Fibroblast of the aortic adventitia (primary cell): Measurements from ENCODE around the gene GIMAP2. TPM values are rescaled to one million over a fixed set of nuclear protein-coding genes. Genes with fewer than 3 reads are reported as not detected.

Experiments
- DNase-seq: peaks from one replicate; pipeline ENCODE4 v3.0.0-alpha.2; 2010; ENCODE audit warnings: low read depth
- H3K4me3 ChIP-seq: 2 replicates; pipeline ENCODE4 v1.5.1; 2011; ENCODE audit warnings: low read depth, mild to moderate bottlenecking, control low read depth, low read length, moderate library complexity
- total RNA-seq: library from RNA; depleted of rRNA; stranded (reverse); fragments of >200 nt; gene quantifications from 2 replicates; pipeline ENCODE4 v1.2.3, GENCODE V29; 2012; ENCODE audit warnings: low replicate concordance
- TF ChIP-seq, protein P1 (sequence below): IDR thresholded peaks from 2 replicates; pipeline ENCODE4 v1.5.1; 2011; ENCODE audit warnings: mild to moderate bottlenecking, low read length, control low read depth, inconsistent platforms; ENCODE audit not compliant: insufficient read depth

GIMAP2 gene
- total RNA-seq, 1 donor: 0.27 TPM

DNA sequence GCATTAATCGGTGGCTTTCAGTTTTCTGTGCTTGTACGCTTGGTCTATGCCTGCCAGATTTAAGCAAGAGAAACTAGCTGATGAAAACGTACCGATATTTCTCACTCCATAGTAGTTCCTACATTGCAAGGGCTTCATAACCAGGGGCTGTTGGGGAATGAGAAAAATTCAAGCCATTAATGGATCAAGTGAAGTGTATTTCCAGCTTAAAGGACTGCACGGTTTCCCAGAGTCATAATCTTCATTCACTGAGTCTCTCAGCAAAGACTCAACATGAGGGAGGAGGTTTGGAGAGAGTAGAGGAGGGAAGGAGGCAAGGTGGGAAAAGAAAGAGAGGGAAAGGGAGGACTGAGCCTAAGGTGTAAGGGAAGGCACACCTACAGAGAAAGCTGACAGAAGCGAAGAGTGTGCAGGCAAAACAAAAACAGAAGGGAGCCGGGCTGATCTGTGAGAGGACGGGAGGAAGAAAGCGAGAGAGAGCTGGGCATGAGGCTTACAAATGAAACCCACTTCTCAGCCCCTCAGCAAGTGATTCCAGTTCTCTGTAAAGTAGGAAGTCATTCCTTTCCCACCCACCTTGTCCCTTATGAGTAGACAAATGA is 625 bp downstream of the GIMAP2 start:
- TF ChIP-seq, protein P1, sequence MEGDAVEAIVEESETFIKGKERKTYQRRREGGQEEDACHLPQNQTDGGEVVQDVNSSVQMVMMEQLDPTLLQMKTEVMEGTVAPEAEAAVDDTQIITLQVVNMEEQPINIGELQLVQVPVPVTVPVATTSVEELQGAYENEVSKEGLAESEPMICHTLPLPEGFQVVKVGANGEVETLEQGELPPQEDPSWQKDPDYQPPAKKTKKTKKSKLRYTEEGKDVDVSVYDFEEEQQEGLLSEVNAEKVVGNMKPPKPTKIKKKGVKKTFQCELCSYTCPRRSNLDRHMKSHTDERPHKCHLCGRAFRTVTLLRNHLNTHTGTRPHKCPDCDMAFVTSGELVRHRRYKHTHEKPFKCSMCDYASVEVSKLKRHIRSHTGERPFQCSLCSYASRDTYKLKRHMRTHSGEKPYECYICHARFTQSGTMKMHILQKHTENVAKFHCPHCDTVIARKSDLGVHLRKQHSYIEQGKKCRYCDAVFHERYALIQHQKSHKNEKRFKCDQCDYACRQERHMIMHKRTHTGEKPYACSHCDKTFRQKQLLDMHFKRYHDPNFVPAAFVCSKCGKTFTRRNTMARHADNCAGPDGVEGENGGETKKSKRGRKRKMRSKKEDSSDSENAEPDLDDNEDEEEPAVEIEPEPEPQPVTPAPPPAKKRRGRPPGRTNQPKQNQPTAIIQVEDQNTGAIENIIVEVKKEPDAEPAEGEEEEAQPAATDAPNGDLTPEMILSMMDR: no peak
- H3K4me3 ChIP-seq: no peak overlapping the region
- DNase-seq: no peak

DNA sequence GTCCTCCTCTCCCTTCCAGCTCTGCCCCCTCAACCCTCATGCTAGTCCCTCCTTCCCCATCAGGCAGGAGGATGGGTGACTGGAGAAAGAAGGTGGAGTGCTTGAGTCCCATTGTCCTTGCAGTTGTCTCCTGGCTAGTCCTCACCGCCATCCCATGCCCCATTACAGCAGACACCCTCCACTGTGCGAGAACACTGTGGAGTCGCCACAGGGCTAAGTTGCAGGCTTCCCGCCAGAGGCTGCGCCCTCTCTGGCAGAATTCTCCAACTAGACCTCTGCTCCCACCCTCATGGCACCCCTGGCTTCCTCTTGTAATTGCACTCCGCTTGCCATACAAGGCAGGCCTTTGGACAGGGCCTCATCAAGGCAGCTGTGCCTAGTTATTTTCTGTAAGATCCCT is 3.1 kb downstream of the GIMAP2 start:
- no peak for DNase-seq
- TF ChIP-seq, protein P1: no peak

GRCh38 chr7:150695654-150696053 is 10.1 kb downstream of the GIMAP2 start:
- TF ChIP-seq, protein P1: no peak
- no peak overlapping the region for H3K4me3 ChIP-seq

More for the DNA sequence above, 3.1 kb downstream of the GIMAP2 start:
- no peak overlapping the region for H3K4me3 ChIP-seq

GRCh38 chr7:150703209-150703608 is 17.7 kb downstream of the GIMAP2 start:
- TF ChIP-seq, protein P1: no peak
- no peak for DNase-seq
- H3K4me3 ChIP-seq: no peak overlapping the region

More at GRCh38 chr7:150695654-150696053, 10.1 kb downstream of the GIMAP2 start:
- DNase-seq: no peak

DNA sequence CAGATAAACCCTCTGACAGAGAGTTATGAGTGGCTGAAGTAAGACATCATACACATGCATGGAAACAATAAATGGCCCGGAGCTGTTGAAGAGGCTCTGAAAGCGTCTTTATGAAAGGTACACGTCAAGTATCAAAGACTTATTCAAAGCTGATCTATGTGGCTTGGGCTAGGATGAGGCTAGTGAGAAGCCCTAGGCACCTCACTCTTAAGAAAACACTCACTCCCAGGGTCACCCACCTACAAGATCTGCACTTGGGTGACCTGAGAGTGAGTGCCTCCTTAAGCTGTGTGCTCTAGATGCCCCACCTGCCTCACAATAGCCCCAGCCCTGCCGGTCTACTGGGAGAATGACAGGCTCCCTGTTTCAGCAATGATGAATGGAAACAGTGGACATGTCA is 29.8 kb downstream of the GIMAP2 start:
- H3K4me3 ChIP-seq: no peak overlapping the region
- TF ChIP-seq, protein P1: no peak
- no peak for DNase-seq

DNA sequence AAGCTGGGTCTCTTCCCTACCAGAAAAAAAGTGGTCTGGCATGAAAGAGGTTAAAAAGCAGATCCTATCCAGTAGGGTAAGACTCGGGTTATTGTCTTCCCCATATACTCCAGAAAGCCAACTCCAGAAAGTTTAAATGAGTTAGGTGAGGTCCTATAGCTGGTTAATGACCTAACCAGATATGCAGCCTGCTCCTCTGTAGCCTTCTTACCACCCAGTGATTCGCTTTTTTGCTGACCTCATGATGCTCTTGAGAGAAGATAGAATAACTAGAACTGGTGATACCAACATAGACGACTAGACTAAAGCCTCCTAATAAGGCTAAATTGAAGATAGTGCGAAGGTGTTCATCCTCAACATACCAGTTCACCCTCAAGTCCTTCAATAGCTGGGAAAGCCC is 30.2 kb downstream of the GIMAP2 start:
- no peak for DNase-seq
- TF ChIP-seq, protein P1: no peak
- H3K4me3 ChIP-seq: no peak overlapping the region

DNA sequence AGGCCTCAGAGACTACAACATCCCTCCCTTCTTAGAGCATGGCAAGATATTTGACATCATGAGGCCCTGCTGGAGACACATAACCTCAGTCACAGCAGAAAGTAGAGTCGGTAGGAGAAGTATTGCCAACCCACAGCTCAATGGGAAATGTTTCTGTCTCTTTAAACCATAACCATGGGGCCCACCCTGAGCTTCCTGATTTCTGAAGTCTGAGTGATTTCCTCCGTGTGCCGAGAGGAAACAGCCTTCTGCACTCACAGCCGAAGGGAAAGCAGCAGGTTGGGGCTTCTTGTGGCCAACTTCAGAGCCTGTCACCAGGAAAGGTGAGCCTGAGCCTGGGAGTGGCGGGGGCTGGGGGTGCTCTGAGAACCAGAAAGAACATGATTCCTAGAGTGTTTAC is 30.9 kb downstream of the GIMAP2 start, which contains the start of gene GIMAP1:
Gene GIMAP1, plus strand, starts transcription at position 246 of the 400 bp plus-strand sequence. CDS start 2,435 bp downstream, outside the sequence.
- no peak within 1 kb of the TSS for H3K4me3 ChIP-seq
- TF ChIP-seq, protein P1: no peak
- DNase-seq: no peak
